ENCODE measurements around the gene SYNPO2.

SYNPO2 gene

DNA sequence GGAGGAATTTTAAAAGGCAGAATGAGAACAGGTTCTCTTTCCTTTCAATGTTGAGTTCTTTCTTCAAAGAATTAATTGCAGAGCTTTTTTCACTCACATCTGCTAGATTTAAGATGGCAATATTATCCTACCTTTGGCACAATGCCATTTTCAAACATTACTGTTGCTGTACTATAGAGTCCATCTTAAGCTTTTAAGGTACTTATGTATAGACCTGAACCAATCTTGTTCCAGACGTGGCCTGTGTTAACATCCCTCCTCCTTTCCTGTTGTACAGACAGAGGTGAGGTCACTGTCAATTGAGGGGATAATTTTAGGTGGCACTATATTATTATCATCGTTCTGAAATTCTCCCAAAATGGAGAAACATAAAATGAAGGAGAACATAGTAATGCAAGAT lies 194.0 kb downstream of the SYNPO2 start:
- DNase-seq = peak; percentile 33

DNA sequence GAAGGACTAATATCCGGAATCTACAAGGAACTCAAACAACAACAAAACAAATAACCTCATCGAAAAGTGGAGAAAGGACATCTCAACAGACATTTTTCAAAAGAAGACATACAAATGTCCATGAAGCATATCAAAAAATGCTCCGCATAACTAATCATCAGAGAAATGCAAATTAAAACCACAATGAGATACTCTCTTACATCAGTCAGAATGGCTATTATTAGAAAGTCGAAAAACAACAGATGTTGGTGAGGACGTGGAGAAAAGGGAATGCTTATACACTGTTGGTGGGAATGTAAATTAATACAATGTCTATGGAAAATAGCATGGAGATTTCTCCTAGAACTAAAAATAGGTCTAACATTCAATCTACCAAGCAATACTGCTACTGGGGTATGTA lies 195.9 kb downstream of the SYNPO2 start:
- DNase-seq = no peak

DNA sequence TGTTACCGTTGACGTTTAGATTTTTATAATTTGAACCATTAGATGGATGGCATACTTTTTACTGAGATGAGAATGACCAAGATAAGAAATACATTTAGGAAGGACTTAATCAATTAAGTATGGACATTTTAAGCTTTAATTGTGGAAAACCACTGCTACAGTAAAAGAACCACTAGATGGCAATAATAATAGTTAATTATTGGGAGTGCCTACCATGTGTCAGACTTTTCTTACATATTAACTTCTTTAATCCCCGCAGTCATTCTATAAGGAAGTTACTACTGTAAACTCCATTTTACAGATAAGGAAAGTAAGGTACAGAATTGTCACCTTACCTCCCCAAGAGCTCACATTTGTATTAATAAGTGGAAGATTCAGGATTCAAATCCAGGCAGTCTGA lies 198.5 kb downstream of the SYNPO2 start:
- no peak for DNase-seq

DNA sequence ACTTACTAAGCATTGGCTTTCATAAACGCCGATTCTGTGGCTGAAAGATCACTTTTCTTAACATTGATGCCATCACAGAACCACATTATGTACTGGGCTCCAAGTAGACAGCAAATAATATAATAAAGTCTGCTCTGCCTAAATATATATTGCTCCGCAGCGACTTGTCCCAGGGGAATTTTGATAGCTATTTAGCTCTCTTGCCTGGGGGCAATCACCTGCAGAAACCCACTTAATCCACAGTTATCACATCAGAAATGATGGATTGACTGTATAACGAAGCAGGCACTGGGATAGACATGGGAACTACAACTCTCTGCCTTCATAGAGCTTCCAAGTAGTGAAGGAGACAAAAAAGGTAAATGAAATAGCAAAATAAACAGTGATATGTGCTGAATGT lies 199.0 kb downstream of the SYNPO2 start:
- DNase-seq = no peak

DNA sequence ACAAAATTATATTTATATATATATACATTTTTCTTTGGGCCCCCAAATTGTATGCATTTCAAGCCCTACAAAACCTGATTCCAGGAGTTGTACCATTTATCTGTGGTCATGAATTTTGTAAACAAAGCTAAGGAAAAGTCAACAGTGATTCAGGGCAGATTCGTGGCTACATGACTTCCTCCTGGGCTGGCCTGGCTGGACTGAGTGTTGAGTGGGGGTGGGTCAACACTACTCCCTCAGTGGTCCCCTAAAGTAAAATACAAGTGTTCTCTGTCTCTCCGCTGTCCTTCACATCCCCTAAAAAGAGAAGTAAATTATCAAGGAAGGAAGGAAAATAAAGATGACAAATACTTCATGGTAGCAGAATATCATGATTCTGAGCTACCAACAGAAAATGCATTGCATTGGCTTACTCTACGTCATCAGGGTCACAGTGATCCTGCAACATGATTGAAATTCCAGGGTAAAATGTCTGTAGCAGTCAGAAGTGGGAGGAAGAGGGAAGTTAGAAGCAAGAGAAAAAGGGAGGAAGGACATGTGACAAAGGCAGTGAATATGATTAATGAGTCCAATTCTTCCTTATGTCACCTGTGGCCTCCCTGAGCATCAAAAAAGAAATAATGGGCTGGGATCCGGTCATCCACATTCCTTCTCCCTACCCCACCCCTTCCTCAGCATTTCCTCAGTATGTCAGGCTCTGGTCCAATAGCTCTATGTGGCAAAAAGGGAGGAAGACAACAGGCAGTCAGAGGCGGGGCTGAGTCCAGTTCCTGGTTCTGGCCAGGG lies 204.6 kb downstream of the SYNPO2 start:
- DNase-seq = no peak

DNA sequence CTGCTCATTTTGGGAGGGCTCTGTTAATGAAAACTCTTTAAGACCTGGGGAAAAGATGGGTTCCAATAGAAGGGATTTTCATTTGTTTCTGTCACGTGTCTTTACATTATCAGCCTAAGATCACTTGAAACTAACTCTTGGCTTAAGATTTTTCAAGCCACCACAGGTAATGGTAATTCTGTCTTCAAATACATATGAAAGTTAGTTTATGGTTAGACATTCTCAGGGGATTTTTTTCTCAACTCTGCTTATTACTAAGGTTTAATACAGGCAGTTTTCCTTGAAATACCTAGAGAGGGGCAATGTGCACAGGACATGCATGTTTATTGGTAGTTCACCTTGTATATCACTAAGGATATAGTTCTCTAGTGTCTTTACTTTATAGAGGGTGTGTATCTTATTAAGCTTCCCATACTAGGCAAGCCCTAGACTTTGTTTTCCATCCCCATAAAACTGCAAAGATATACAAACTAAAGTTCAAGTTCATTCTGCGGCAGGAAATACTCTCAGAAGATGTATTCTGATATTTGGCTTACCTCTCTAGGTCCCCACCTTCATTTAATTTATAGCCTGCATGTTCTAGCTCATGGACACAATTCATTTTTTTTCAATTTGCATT lies 208.7 kb downstream of the SYNPO2 start:
- DNase-seq = no peak

DNA sequence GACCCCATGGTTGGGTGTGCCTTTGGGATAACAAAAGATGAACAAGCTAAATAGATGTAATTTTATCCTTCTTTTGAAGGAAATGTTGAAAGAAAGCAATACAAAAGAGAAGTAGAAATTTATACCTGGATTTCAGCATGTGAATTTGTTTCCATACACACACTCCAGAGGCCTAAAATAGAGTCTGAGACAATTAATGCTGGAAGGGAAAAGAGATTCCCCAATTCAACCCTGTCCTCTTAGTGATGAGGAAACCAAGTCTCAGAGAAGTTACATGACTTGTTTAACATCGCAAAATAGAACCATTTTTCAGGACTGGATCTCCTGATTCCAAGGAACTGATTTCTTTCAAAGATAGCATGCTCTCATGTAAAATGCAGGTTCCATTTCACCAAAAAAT lies 209.7 kb downstream of the SYNPO2 start:
- no peak for DNase-seq

DNA sequence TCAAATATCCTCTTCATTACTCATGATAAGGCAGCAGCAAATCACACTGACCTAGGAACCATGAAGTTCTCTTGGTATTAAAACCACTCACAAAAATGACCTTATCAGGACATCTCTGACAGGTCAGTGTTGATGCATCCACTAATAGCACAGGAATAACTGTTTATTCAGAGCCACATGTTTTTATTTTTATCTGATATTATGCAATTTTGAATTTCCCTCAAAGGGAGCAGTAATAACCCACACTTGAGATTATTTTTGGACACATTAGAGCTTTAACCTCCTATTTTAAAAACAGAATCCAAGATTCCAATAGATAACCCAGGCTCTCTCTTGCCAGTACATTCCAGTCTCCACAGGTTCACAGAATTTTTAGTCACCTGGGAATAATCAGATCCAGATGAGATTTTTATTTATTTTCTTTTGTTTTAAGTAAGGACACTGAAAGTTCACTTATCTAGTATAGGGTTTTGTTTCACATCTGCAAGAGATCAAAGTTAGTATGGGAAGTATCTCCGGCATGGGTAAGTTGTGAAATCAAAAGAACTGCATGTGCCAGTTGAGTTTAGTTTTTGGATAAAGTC lies 210.7 kb downstream of the SYNPO2 start:
- no peak for DNase-seq

DNA sequence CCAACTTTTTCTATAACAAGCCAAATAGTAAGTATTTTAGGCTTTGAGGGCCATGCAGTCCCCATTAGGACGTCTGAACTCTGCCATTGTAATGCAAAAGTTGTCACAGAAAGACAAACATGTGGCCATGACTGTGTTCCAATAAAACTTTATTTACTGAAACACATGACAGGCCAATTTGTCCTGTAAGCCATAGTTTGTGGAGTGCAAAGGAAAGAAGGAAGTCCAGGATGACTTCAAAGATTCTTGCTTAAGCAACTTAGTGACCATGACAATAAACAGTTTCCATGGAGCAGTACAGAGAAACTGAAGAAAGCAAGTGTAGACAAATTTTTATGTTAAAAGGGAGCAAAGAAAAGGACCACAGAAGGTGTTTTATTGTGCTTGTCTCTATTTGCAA lies 212.0 kb downstream of the SYNPO2 start:
- no peak for DNase-seq

DNA sequence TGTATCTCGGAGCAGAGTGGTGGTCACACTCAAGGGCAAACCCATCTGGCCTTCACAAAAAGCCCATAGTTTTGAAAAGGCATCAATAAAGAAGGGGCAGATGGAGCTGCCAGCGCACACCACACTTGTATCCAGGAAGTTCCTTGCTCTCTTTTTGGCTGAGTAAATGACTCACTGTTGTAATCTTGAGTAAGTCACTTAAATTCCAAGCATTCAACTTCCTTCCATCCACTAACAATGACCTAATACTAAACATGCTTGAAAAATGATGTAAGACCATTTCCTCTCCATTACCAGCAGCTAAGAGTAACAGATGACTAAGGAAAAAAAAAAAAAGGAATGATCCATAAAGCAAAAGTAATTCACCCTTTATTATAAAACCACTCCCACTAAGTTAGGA lies 214.6 kb downstream of the SYNPO2 start:
- peak; percentile 1 for DNase-seq

DNA sequence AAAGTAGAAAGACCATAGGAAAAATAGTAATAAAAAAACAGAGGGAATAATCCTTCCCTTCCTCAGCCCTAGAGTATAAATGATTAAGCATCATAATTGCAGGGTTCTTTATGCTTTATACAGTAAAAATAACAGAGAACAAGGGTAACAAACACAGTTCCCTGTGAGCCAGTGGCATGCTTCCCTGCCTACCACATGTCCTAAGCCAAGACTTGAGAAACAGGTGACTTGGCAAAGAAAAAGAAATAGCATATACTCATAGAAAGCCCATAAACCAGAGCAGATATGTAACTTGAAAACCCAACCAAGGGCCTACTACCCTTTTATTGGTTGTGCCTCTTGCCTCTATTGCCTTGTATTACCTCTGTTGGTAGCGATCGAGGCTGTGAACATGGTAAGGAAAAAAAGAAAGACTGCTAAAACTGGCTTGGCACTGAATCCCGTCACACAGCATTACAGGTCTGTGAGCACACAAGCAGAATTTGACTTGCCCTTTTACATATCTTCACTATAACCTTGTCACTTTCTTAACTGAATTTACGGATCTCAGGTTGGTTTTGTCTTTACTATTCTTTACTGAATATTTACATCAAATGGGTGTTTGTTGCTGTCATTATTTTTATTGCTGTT lies 216.1 kb downstream of the SYNPO2 start:
- no peak for DNase-seq

DNA sequence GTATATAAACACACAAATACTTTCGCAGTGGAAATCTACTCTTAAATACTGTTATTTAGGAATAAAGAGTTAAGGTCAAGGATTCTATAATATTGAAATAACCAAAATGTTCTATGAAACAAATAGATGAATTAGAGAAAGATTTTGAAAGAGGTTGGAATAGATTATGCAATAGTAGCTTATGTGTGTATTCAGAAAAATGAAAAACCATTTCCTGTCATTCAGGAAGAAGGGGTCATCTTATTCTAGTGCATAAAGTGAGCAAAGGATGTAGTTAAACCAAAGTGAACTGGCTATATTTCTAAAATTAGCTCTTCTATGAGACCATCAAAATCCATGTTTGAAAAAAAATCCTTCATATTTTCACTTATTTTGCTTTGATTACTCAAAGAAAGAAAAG lies 217.0 kb downstream of the SYNPO2 start:
- no peak for DNase-seq

DNA sequence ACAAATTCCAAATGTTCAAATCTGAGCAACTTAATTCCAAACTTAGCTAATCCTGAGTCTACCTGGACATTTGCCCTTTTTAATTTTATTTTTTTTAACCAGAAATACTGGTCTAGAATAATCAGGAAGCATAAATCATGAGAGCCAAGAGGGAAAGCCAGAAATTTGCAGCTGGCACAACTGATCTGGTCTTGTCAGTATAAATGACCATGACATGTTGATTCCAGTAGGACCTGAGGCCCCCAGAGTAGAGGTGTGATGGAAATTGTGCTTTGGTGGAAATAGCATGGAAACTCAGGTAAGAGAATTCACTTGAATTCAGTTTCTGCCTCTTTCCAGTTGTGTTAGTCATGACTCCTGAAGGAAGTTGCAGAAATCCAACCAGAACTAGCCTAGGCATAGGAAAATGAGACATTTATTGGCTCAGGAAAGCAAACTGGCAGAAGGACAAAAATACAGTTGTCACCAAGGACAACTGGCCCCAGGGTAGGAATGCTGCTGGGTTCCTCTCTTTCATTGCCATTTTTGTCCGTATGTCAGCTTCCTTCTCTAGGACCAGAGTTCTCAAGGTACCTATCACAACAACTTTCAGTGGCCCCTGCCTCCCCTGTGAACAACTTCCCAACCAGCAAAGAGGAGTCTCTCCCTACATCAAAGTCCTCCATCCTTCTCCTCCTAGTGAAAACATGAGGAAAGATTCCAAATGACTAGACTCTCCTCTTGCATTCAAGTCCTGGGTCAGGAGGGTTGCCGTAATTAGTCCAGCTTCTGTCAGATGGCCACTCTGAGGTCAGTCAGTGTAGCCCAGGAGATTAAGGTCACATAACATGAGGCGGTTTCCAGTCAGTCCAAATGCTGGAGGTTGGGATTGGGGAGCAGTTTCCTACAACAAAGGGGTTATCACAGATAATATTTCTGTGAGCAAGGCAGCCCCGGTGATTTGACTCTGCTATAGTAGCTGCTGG lies 217.7 kb downstream of the SYNPO2 start:
- DNase-seq = no peak

DNA sequence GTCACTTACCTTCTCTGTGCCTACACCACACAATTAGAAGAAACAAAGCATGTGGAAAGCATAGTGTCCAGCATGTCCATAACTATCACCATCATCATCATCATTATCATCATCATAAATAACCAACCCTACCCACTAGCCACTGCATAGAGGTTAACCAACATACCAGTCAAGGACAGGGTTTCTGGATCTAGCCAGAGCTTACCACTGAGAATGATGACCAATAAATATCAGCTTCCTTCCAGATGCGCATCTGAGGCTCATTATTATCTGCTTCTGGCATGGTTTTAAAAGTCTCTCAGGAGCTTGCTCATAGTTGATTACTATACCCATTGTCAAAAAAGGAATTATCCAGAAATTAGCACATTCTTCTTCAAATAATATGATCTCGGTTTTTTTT lies 221.5 kb downstream of the SYNPO2 start:
- no peak for DNase-seq

Measured in DMS 273 treated with DMSO at 0.1 percent for 48 hours (cell line).